Tibial nerve (tissue), 4 donors: ENCODE data around the gene TPBGL.

ENCODE experiments used
- EP300 ChIP-seq, 2 donors: sonication (generic); formaldehyde crosslinking; IDR thresholded peaks; one replicate each; pipeline ENCODE4 v1.6.1; 2017; ENCODE audit warnings: antibody characterized with exemption in 2 of 2, mild to moderate bottlenecking in 1 of 2
- POLR2A ChIP-seq, 2 donors: fragments of 450-650 bp; IDR thresholded peaks; one replicate each; pipeline ENCODE4 v1.6.1; 2017; ENCODE audit warnings: antibody characterized with exemption in 2 of 2, mild to moderate bottlenecking in 2 of 2, moderate library complexity in 2 of 2
- TF ChIP-seq, protein P1 (sequence below), 5 experiments: fragments of 200-600 bp in 3 of 5; fragments of 450-650 bp in 2 of 5; sonication (generic) in 3 of 5; IDR thresholded peaks; one replicate each; pipeline ENCODE4 v1.5.1; 2016 to 2019; ENCODE audit warnings: antibody characterized with exemption in 5 of 5, mild to moderate bottlenecking in 3 of 5, moderate library complexity in 2 of 5

DNA sequence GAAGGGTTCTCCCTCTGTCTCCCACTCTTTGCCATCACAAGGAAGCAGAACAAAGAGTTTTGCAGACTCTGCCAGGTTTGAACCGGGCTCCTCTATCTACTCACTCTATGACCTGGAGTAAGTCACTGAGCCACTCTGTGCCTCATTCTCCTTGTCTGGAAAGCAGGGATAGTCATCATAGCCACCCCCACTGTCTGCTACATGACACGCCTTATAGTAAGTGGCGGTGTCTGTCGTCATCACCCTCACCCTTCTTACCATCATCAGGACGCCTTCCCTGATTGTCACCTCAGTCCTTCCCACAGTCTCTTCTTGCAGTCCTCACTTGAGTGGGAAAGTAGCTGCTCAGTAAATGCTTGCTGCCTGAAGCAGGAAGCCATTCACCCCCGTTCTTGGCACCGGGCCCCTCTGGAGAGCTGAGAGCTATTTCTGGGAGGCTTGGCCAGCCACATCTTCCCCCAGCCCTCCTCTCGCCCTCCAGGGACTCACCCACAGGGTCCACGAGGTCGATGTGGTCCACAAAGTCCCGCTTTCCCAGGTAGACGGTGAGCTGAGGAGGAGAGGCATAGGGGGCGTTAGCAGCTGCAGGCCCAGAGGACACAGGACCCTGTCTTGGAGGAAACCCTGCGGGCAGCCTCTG is 46.4 kb downstream of the TPBGL start:
- TF ChIP-seq, protein P1, sequence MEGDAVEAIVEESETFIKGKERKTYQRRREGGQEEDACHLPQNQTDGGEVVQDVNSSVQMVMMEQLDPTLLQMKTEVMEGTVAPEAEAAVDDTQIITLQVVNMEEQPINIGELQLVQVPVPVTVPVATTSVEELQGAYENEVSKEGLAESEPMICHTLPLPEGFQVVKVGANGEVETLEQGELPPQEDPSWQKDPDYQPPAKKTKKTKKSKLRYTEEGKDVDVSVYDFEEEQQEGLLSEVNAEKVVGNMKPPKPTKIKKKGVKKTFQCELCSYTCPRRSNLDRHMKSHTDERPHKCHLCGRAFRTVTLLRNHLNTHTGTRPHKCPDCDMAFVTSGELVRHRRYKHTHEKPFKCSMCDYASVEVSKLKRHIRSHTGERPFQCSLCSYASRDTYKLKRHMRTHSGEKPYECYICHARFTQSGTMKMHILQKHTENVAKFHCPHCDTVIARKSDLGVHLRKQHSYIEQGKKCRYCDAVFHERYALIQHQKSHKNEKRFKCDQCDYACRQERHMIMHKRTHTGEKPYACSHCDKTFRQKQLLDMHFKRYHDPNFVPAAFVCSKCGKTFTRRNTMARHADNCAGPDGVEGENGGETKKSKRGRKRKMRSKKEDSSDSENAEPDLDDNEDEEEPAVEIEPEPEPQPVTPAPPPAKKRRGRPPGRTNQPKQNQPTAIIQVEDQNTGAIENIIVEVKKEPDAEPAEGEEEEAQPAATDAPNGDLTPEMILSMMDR (IDR thresholded peaks at IDR 0.05), result no peak
- no peak for TF ChIP-seq EP300 (IDR thresholded peaks at IDR 0.05)
- no peak for TF ChIP-seq POLR2A (IDR thresholded peaks at IDR 0.05)
